ENCODE data around the gene CTPS2.

GRCh38 chrX:16579517-16579916, 133.0 kb downstream of the CTPS2 start:
- no peak for TF ChIP-seq POLR2A (IDR thresholded peaks at IDR 0.05)
- TF ChIP-seq CTCF (IDR thresholded peaks at IDR 0.05 in 8 of 11, conservative IDR thresholded peaks at IDR 0.05 in 3 of 11) = no peak
- TF ChIP-seq POLR2AphosphoS5 (IDR thresholded peaks at IDR 0.05) = no peak

All from spleen (tissue), 7 donors.